Measurements from ENCODE around the gene MSRB3. TPM values are rescaled to one million over a fixed set of nuclear protein-coding genes. Genes with fewer than 3 reads are reported as not detected.
"Not testable (repeated sequence)": the region's sequence is repeated elsewhere in the genome, so short reads cannot be mapped to it uniquely, and the experiment has no call there.

Gene MSRB3
- total RNA-seq (2014; rRNA removed; shearing (Covaris generic)), result 16.8 and 26.0 TPM in 2 replicates

GRCh38 chr12:65278576-65279368, at the start of gene MSRB3:
Gene MSRB3 (plus strand): TSS chr12:65278683. CDS start chr12:65308580, 29,897 bp downstream.
- DNase-seq (ENCODE audit: low read depth), result peak; percentile 78

- peak; percentile 88 for DNase-seq (ENCODE audit: low read depth)
Observed at GRCh38 chr12:65229441-65229840, 49.0 kb upstream of the MSRB3 start.

- DNase-seq (ENCODE audit: low read depth), result peak; percentile 24
Observed at GRCh38 chr12:65232476-65233077, 45.9 kb upstream of the MSRB3 start.

GRCh38 chr12:65237153-65237552, 41.3 kb upstream of the MSRB3 start:
- DNase-seq (ENCODE audit: low read depth), result no peak

- DNase-seq (ENCODE audit: low read depth), result no peak
Observed at GRCh38 chr12:65238609-65239008, 39.9 kb upstream of the MSRB3 start.

GRCh38 chr12:65248656-65249633, 29.5 kb upstream of the MSRB3 start:
- peak; percentile 44 for DNase-seq (ENCODE audit: low read depth)

GRCh38 chr12:65252515-65252914, 26.0 kb upstream of the MSRB3 start:
- no peak for DNase-seq (ENCODE audit: low read depth)

GRCh38 chr12:65257986-65258385, 20.5 kb upstream of the MSRB3 start:
- no peak for DNase-seq (ENCODE audit: low read depth)

- no peak for DNase-seq (ENCODE audit: low read depth)
Observed at GRCh38 chr12:65259501-65259900, 19.0 kb upstream of the MSRB3 start.

- no peak for DNase-seq (ENCODE audit: low read depth)
Observed at GRCh38 chr12:65263777-65264176, 14.7 kb upstream of the MSRB3 start.

GRCh38 chr12:65266408-65266807, 12.1 kb upstream of the MSRB3 start:
- DNase-seq (ENCODE audit: low read depth), result no peak

- peak; percentile 11 for DNase-seq (ENCODE audit: low read depth)
Observed at GRCh38 chr12:65269603-65270002, 8.9 kb upstream of the MSRB3 start.

GRCh38 chr12:65274602-65275272, 3.7 kb upstream of the MSRB3 start:
- no peak for DNase-seq (ENCODE audit: low read depth)

GRCh38 chr12:65275627-65276026, 2.9 kb upstream of the MSRB3 start:
- DNase-seq (ENCODE audit: low read depth), result no peak

- no peak for DNase-seq (ENCODE audit: low read depth)
Observed at GRCh38 chr12:65276916-65277530, 1.5 kb upstream of the MSRB3 start.

GRCh38 chr12:65277994-65278575, 398 bp upstream of the MSRB3 start:
- DNase-seq (ENCODE audit: low read depth), result no peak

- peak; percentile 36 for DNase-seq (ENCODE audit: low read depth)
Observed at GRCh38 chr12:65279369-65280112, 1.1 kb downstream of the MSRB3 start.

- DNase-seq (ENCODE audit: low read depth), result no peak
Observed at GRCh38 chr12:65280306-65280705, 1.8 kb downstream of the MSRB3 start.

GRCh38 chr12:65282840-65283239, 4.4 kb downstream of the MSRB3 start:
- no peak for DNase-seq (ENCODE audit: low read depth)

GRCh38 chr12:65285532-65285931, 7.0 kb downstream of the MSRB3 start:
- DNase-seq (ENCODE audit: low read depth), result not testable (repeated sequence)
